Measurements from ENCODE around the gene BACE1. TPM values are rescaled to one million over a fixed set of nuclear protein-coding genes. Genes with fewer than 3 reads are reported as not detected.

Gene BACE1
- total RNA-seq, 1 experiment from 2014 or later: 8.5 TPM

GRCh38 chr11:117314840-117315239, 1.2 kb downstream of the BACE1 start:
- ChIA-PET CTCF (interaction anchor here (1.2 to 2.3 kb wide), 4 partner anchors 11 to 134 kb away, joined by 3 to 14 read pairs (median 7); partner anchors contain the start of genes CEP164 and TAGLN), POLR2A (interaction anchor here (1.2 kb wide), 1 partner anchor 13 kb away, joined by 3 read pairs; the partner anchor contains the start of gene CEP164)
- no peaks in the 10 kb centered on the region for H3K36me3 Mint-ChIP-seq
- ATAC-seq (0 out of 2 replicates have a peak, but pooled peaks have one; percentile 3), DNase-seq (ENCODE audit: low spot score) (no peak)
- no peak for TF ChIP-seq E2F1 (CRISPR knock-in tag; IDR thresholded peaks at IDR 0.05)
- no peak for TF ChIP-seq ZNF512 (CRISPR knock-in tag; IDR thresholded peaks at IDR 0.05; ENCODE audit: borderline replicate concordance)
- no peak for TF ChIP-seq CDX4 (CRISPR knock-in tag; IDR thresholded peaks at IDR 0.05; ENCODE audit: borderline replicate concordance)
- no peak for TF ChIP-seq CREM (CRISPR knock-in tag; IDR thresholded peaks at IDR 0.05)
- no peak for TF ChIP-seq ATF3 (CRISPR knock-in tag; conservative IDR thresholded peaks at IDR 0.05)
- no peak for TF ChIP-seq ARID4B (CRISPR knock-in tag; IDR thresholded peaks at IDR 0.05; ENCODE audit: borderline replicate concordance)
- no peak for TF ChIP-seq KAT7 (CRISPR knock-in tag; IDR thresholded peaks at IDR 0.05; ENCODE audit: borderline replicate concordance)
- TF ChIP-seq TEAD4 (CRISPR knock-in tag; IDR thresholded peaks at IDR 0.05): no peak
- TF ChIP-seq PREB (CRISPR knock-in tag; IDR thresholded peaks at IDR 0.05; ENCODE audit: borderline replicate concordance): no peak
- no peak for TF ChIP-seq E2F5 (CRISPR knock-in tag; IDR thresholded peaks at IDR 0.05)
- no peak for TF ChIP-seq HMGA2 (CRISPR knock-in tag; IDR thresholded peaks at IDR 0.05)
- no peak for TF ChIP-seq RORB (CRISPR knock-in tag; IDR thresholded peaks at IDR 0.05)
- TF ChIP-seq CREB1 (CRISPR knock-in tag; IDR thresholded peaks at IDR 0.05): no peak
- no peak for TF ChIP-seq SP1 (CRISPR knock-in tag; conservative IDR thresholded peaks at IDR 0.05)
- no peak for TF ChIP-seq IRF2 (CRISPR knock-in tag; IDR thresholded peaks at IDR 0.05; ENCODE audit: borderline replicate concordance, low read depth)
- no peaks in the 10 kb centered on the region for H3K9me3 Mint-ChIP-seq
- peak overlapping the region; percentile 65 for H3K4me3 Mint-ChIP-seq
- H3K27ac Mint-ChIP-seq: no peak overlapping the region
- H3K4me1 Mint-ChIP-seq: peaks cover 17% of the 10 kb centered on the region
- H3K27me3 Mint-ChIP-seq (ENCODE audit: low read depth): peaks cover 2% of the 10 kb centered on the region

Data from WTC11 (cell line).